ENCODE measurements around the gene OR13C8. TPM values are rescaled to one million over a fixed set of nuclear protein-coding genes. Genes with fewer than 3 reads are reported as not detected.
"Not testable (repeated sequence)": the region's sequence is repeated elsewhere in the genome, so short reads cannot be mapped to it uniquely, and the experiment has no call there.

The OR13C8 gene
- not detected for total RNA-seq
- long read RNA-seq, result 0 reads

- intact Hi-C loops (cut with DNase I), result loop anchor here in 1 of 2 donors (10.0 kb wide), 1 partner anchor 64 kb away; the partner anchor contains the start of gene OR13F1
- Histone ChIP-seq H3K27me3 (no peaks in the 10 kb centered on the region), H3K4me3 (no peak within 1 kb of the TSS), H3K9me3 (no peaks in the 10 kb centered on the region), H3K4me1 (no peaks in the 10 kb centered on the region), H3K27ac (no peak within 1 kb of the TSS), H3K36me3 (no peaks in the 10 kb centered on the region)
- ATAC-seq (no peak), DNase-seq (no peak)
- TF ChIP-seq CTCF (IDR thresholded peaks at IDR 0.05) (no peak), POLR2A (IDR thresholded peaks at IDR 0.05) (no peak)
- 72% methylated on average over 4 of the region's 4 CpGs for WGBS (ENCODE audit: insufficient coverage, low coverage, low lambda C conversion rate, missing lambda C conversion rate)
Measured at GRCh38 chr9:104568868-104569267, at the start of gene OR13C8. TSS of gene OR13C8 (plus strand) at chr9:104569168. CDS start at chr9:104569168, 0 bp downstream.

GRCh38 chr9:104520241-104520640, 48.7 kb upstream of the OR13C8 start:
- H3K4me3 ChIP-seq; H3K27me3 ChIP-seq; intact Hi-C loops (cut with DNase I); H3K4me1 ChIP-seq; H3K27ac ChIP-seq; H3K36me3 ChIP-seq; H3K9me3 ChIP-seq; ATAC-seq; DNase-seq: not testable (repeated sequence)
- WGBS (ENCODE audit: insufficient coverage, low coverage, low lambda C conversion rate, missing lambda C conversion rate), result no CpG with 5 or more reads among the region's 10 CpGs

GRCh38 chr9:104527109-104527508, 41.9 kb upstream of the OR13C8 start, which contains the start of gene OR13C4:
TSS of gene OR13C4 (minus strand) at chr9:104527209. CDS start at chr9:104527209, 0 bp downstream.
- no peaks in the 10 kb centered on the region for H3K36me3 ChIP-seq
- DNase-seq (no peak), ATAC-seq (no peak)
- H3K27me3 ChIP-seq, result no peaks in the 10 kb centered on the region
- intact Hi-C loops (cut with DNase I), result no loop called here
- no peak for TF ChIP-seq POLR2A (IDR thresholded peaks at IDR 0.05)
- TF ChIP-seq CTCF (IDR thresholded peaks at IDR 0.05), result no peak
- H3K9me3 ChIP-seq, result no peaks in the 10 kb centered on the region
- no peak within 1 kb of the TSS for H3K27ac ChIP-seq
- no peak within 1 kb of the TSS for H3K4me3 ChIP-seq
- H3K4me1 ChIP-seq, result no peaks in the 10 kb centered on the region

- no peak for ATAC-seq
- Histone ChIP-seq H3K36me3 (no peaks in the 10 kb centered on the region), H3K27ac (no peak within 1 kb of the TSS), H3K4me1 (no peaks in the 10 kb centered on the region), H3K9me3 (no peaks in the 10 kb centered on the region), H3K27me3 (no peaks in the 10 kb centered on the region), H3K4me3 (no peak within 1 kb of the TSS)
- intact Hi-C loops (cut with DNase I), result no loop called here
- no CpG with 5 or more reads among the region's 5 CpGs for WGBS (ENCODE audit: insufficient coverage, low coverage, low lambda C conversion rate, missing lambda C conversion rate)
- no peak for TF ChIP-seq CTCF (IDR thresholded peaks at IDR 0.05)
- TF ChIP-seq POLR2A (IDR thresholded peaks at IDR 0.05), result no peak
- DNase-seq, result no peak
Measured at GRCh38 chr9:104536756-104537155, 32.2 kb upstream of the OR13C8 start, which contains the start of gene OR13C3. TSS of gene OR13C3 (minus strand) at chr9:104536856. CDS start at chr9:104536723, 133 bp downstream.

- Histone ChIP-seq H3K27me3 (no peaks in the 10 kb centered on the region), H3K9me3 (no peaks in the 10 kb centered on the region), H3K36me3 (no peaks in the 10 kb centered on the region), H3K4me1 (no peaks in the 10 kb centered on the region), H3K4me3 (no peak overlapping the region), H3K27ac (no peak overlapping the region)
- 29% methylated on average over 1 of the region's 1 CpG for WGBS (ENCODE audit: insufficient coverage, low coverage, low lambda C conversion rate, missing lambda C conversion rate)
- TF ChIP-seq POLR2A (IDR thresholded peaks at IDR 0.05) (no peak), CTCF (IDR thresholded peaks at IDR 0.05) (no peak)
- no peak for DNase-seq
- no peak for ATAC-seq
- intact Hi-C loops (cut with DNase I), result no loop called here
Measured at GRCh38 chr9:104539275-104539674, 29.7 kb upstream of the OR13C8 start.
